H1 (cell line): ENCODE results near the gene SNAI1. TPM values are rescaled to one million over a fixed set of nuclear protein-coding genes. Genes with fewer than 3 reads are reported as not detected.

Experiments
- CTCF ChIA-PET: fragments of 300-600 bp; sonication (Branson Sonifier 250); formaldehyde crosslinking; loops from one replicate; lab custom pipeline; 2021; ENCODE audit not compliant: partially characterized antibody; lab: Charles Lee
- POLR2A ChIA-PET: fragments of 300-600 bp; sonication (Branson Sonifier 250); formaldehyde crosslinking; loops from one replicate; lab custom pipeline; 2021; ENCODE audit warnings: inconsistent platforms; ENCODE audit not compliant: partially characterized antibody; lab: Charles Lee
- DNase-seq, 2 experiments: peaks; one replicate each; pipeline versions ENCODE4 v3.0.0 to v3.0.0-alpha.2; 2010 to 2022; ENCODE audit warnings: low spot score in 2 of 2, low read depth in 1 of 2, mixed read lengths in 1 of 2
- FAIRE-seq: peaks from 2 replicates; lab custom pipeline; 2011; peaks lifted over from hg19 to GRCh38; lab: Jason Lieb, UNC
- H2AFZ ChIP-seq: 2 replicates; pipeline ENCODE4 v1.8.1; 2012; ENCODE audit warnings: low read length, inconsistent platforms
- H2AK5ac ChIP-seq: 2 replicates; pipeline ENCODE4 v1.6.1; 2013; ENCODE audit warnings: low read depth, low read length
- H2BK120ac ChIP-seq: replicated peaks from 2 replicates; pipeline ENCODE3; 2013; ENCODE audit warnings: low read depth, low read length, inconsistent platforms
- H2BK12ac ChIP-seq: 2 replicates; pipeline ENCODE4 v1.6.1; 2013; ENCODE audit warnings: low read depth, low read length
- H2BK15ac ChIP-seq: 2 replicates; pipeline ENCODE4 v1.6.1; 2013; ENCODE audit warnings: low read length
- H2BK20ac ChIP-seq: 2 replicates; pipeline ENCODE4 v1.6.1; 2013; ENCODE audit warnings: low read length
- H2BK5ac ChIP-seq: 2 replicates; pipeline ENCODE4 v1.6.1; 2013; ENCODE audit warnings: low read depth, low read length
- H3K14ac ChIP-seq: 2 replicates; pipeline ENCODE4 v1.6.1; 2013; ENCODE audit warnings: inconsistent platforms; ENCODE audit not compliant: insufficient read length
- H3K18ac ChIP-seq: 2 replicates; pipeline ENCODE4 v1.6.1; 2013; ENCODE audit warnings: low read length; ENCODE audit errors: extremely low read depth
- H3K23ac ChIP-seq: 2 replicates; pipeline ENCODE4 v1.6.1; 2013; ENCODE audit warnings: inconsistent platforms; ENCODE audit not compliant: insufficient read length
- H3K23me2 ChIP-seq: 2 replicates; pipeline ENCODE4 v1.6.1; 2013; ENCODE audit warnings: low read depth, low read length
- H3K27ac ChIP-seq: 2 replicates; pipeline ENCODE4 v1.6.1; 2011; ENCODE audit warnings: low read depth, low read length, inconsistent platforms
- H3K27me3 ChIP-seq, 4 experiments: replicated peaks in 1 of 4; 1 replicate in 1 of 4; 2 replicates in 3 of 4; pipeline versions ENCODE4 v1.6.1 to v1.8.1; 2011 to 2013; ENCODE audit warnings: low read length in 3 of 4, mild to moderate bottlenecking in 3 of 4, inconsistent platforms in 2 of 4, mixed read lengths in 2 of 4, moderate library complexity in 1 of 4; ENCODE audit not compliant: control insufficient read depth in 3 of 4, insufficient read depth in 3 of 4; ENCODE audit errors: extremely low read depth in 1 of 4
- H3K36me3 ChIP-seq, 4 experiments: 2 replicates each; pipeline versions ENCODE4 v1.6.1 to v1.8.1; 2011 to 2013; ENCODE audit warnings: mild to moderate bottlenecking in 4 of 4, low read length in 3 of 4, moderate library complexity in 2 of 4, control low read depth in 1 of 4, inconsistent platforms in 1 of 4; ENCODE audit not compliant: insufficient read depth in 4 of 4, control insufficient read depth in 2 of 4
- H3K4ac ChIP-seq: replicated peaks from 2 replicates; pipeline ENCODE3; 2013; ENCODE audit warnings: low read length, low read depth, mixed read lengths, inconsistent platforms; ENCODE audit not compliant: insufficient read length
- H3K4me1 ChIP-seq, 4 experiments: replicated peaks in 1 of 4; 1 replicate in 1 of 4; 2 replicates in 3 of 4; pipeline versions ENCODE4 v1.6.1 to v1.8.1; 2011 to 2013; ENCODE audit warnings: low read length in 3 of 4, inconsistent platforms in 2 of 4, mixed read lengths in 1 of 4; ENCODE audit not compliant: insufficient read depth in 4 of 4, control insufficient read depth in 3 of 4
- H3K4me2 ChIP-seq, 2 experiments: 2 replicates each; pipeline versions ENCODE4 v1.6.1 to v1.8.1; 2011 to 2013; ENCODE audit warnings: low read depth in 2 of 2, low read length in 2 of 2, control low read depth in 1 of 2, inconsistent platforms in 1 of 2, mild to moderate bottlenecking in 1 of 2; ENCODE audit not compliant: insufficient read depth in 1 of 2
- H3K4me3 ChIP-seq, 4 experiments: fragments of 200-600, 300-600 bp in 1 of 4; sonication (generic), shearing (Covaris generic), sonication (Bioruptor Twin) in 1 of 4; 2 replicates each; pipeline versions ENCODE4 v1.5.1 to v1.8.1; 2011 to 2016; ENCODE audit warnings: low read length in 4 of 4, low read depth in 3 of 4, control low read depth in 2 of 4, inconsistent platforms in 2 of 4, mild to moderate bottlenecking in 2 of 4, mixed read lengths in 1 of 4, moderate library complexity in 1 of 4; ENCODE audit not compliant: insufficient read depth in 2 of 4; ENCODE audit errors: extremely low read depth in 1 of 4
- H3K56ac ChIP-seq: replicated peaks from 2 replicates; pipeline ENCODE3; 2013; ENCODE audit warnings: low read depth, mild to moderate bottlenecking, mixed read lengths, low read length, inconsistent platforms; ENCODE audit not compliant: insufficient read length
- H3K79me1 ChIP-seq: 2 replicates; pipeline ENCODE4 v1.6.1; 2013; ENCODE audit warnings: low read depth, low read length, control low read depth
- H3K79me2 ChIP-seq, 2 experiments: 2 replicates each; pipeline versions ENCODE4 v1.6.1 to v1.8.1; 2012 to 2013; ENCODE audit warnings: low read length in 2 of 2, mild to moderate bottlenecking in 2 of 2, inconsistent platforms in 1 of 2; ENCODE audit not compliant: insufficient read depth in 2 of 2, control insufficient read depth in 1 of 2
- H3K9ac ChIP-seq, 4 experiments: replicated peaks in 1 of 4; 1 replicate in 1 of 4; 2 replicates in 3 of 4; pipeline versions ENCODE4 v1.6.1 to v1.8.1; 2011 to 2013; ENCODE audit warnings: low read depth in 3 of 4, low read length in 3 of 4, control low read depth in 2 of 4, mild to moderate bottlenecking in 2 of 4, moderate library complexity in 2 of 4, inconsistent platforms in 1 of 4; ENCODE audit errors: extremely low read depth in 1 of 4
- H3K9me3 ChIP-seq, 2 experiments: 2 replicates each; pipeline versions ENCODE4 v1.6.1 to v1.8.1; 2012 to 2013; ENCODE audit warnings: mild to moderate bottlenecking in 2 of 2, moderate library complexity in 2 of 2, control low read depth in 1 of 2, inconsistent platforms in 1 of 2, low read depth in 1 of 2, low read length in 1 of 2, mixed read lengths in 1 of 2; ENCODE audit not compliant: insufficient read depth in 2 of 2
- H4K20me1 ChIP-seq, 2 experiments: replicated peaks in 1 of 2; 2 replicates each; pipeline versions ENCODE3 to v1.8.1; 2011 to 2013; ENCODE audit warnings: inconsistent platforms in 2 of 2, low read length in 2 of 2, mild to moderate bottlenecking in 1 of 2; ENCODE audit not compliant: insufficient read depth in 2 of 2, control insufficient read depth in 1 of 2
- H4K5ac ChIP-seq: 2 replicates; pipeline ENCODE4 v1.6.1; 2013; ENCODE audit warnings: low read length, low read depth, mixed read lengths, inconsistent platforms; ENCODE audit not compliant: insufficient read length
- H4K8ac ChIP-seq: 2 replicates; pipeline ENCODE4 v1.8.0; 2013; ENCODE audit warnings: mild to moderate bottlenecking, moderate library complexity, low read length, inconsistent platforms; ENCODE audit not compliant: insufficient read depth; ENCODE audit errors: extremely low read depth
- H4K91ac ChIP-seq: replicated peaks from 2 replicates; pipeline ENCODE3; 2013; ENCODE audit warnings: low read length, mixed read lengths, inconsistent platforms; ENCODE audit not compliant: insufficient read length
- ASH2L ChIP-seq: fragments of 200-600, 300-600 bp; sonication (generic); IDR thresholded peaks from one replicate; pipeline ENCODE4 v1.7.1; 2017; ENCODE audit warnings: low read length
- CBX8 ChIP-seq: fragments of 300-800, 300-1000 bp; sonication (generic); IDR thresholded peaks from 2 replicates; pipeline ENCODE4 v1.7.1; 2016; ENCODE audit warnings: low read depth, low read length, borderline replicate concordance
- CREB1 ChIP-seq: IDR thresholded peaks from 2 replicates; pipeline ENCODE4 v1.6.1; 2012; ENCODE audit warnings: inconsistent platforms
- CTBP2 ChIP-seq: IDR thresholded peaks from 2 replicates; pipeline ENCODE4 v1.7.0; 2011; ENCODE audit warnings: borderline replicate concordance, mild to moderate bottlenecking, moderate library complexity, mixed read lengths, low read length; ENCODE audit not compliant: insufficient read depth, insufficient read length
- KDM5A ChIP-seq: fragments of 200-600 bp; IDR thresholded peaks from 2 replicates; pipeline ENCODE4 v1.7.1; 2012; ENCODE audit warnings: mild to moderate bottlenecking, low read length, inconsistent platforms, mixed read lengths
- NRF1 ChIP-seq: IDR thresholded peaks from 2 replicates; pipeline ENCODE4 v1.6.1; 2011; ENCODE audit warnings: mild to moderate bottlenecking, low read depth, low read length, improper control_type of control experiment
- SAP30 ChIP-seq: fragments of 300-600 bp; sonication (generic); IDR thresholded peaks from 2 replicates; pipeline ENCODE4 v1.7.1; 2012; ENCODE audit warnings: low read length, moderate library complexity, mild to moderate bottlenecking, inconsistent platforms; ENCODE audit not compliant: insufficient read depth, insufficient replicate concordance
- SIRT6 ChIP-seq: IDR thresholded peaks from one replicate; pipeline ENCODE4 v1.7.1; 2012; ENCODE audit warnings: low read length, inconsistent platforms
- SP4 ChIP-seq: IDR thresholded peaks from 2 replicates; pipeline ENCODE4 v1.6.1; 2012; ENCODE audit warnings: low read length, inconsistent platforms
- TAF1 ChIP-seq: IDR thresholded peaks from 2 replicates; pipeline ENCODE4 v1.6.1; 2011; ENCODE audit warnings: mild to moderate bottlenecking, low read depth, low read length
- WGBS, 2 experiments: shearing (Covaris generic) in 1 of 2; methylation state at CpG; one replicate each; pipeline versions ENCODE4 v1.1.6 to v1.1.7; 2013 to 2015; ENCODE audit warnings: low lambda C conversion rate in 2 of 2, mixed read lengths in 2 of 2, inconsistent platforms in 1 of 2, low coverage in 1 of 2, missing lambda C conversion rate in 1 of 2; ENCODE audit not compliant: insufficient replicate concordance in 2 of 2, insufficient coverage in 1 of 2, insufficient read length in 1 of 2; ENCODE audit errors: extremely low coverage in 1 of 2, missing lambda C conversion rate in 1 of 2; 5-methylcytosine and 5-hydroxymethylcytosine counted together
- polyA plus RNA-seq, 7 experiments: library from polyadenylated mRNA; depleted of rRNA in 3 of 7; stranded (reverse) in 5 of 7; unstranded in 2 of 7; fragments of >200 nt in 5 of 7; fragments of 200-250 nt in 2 of 7; gene quantifications; 1 replicate in 5 of 7; 2 replicates in 1 of 7; 4 replicates in 1 of 7; pipeline versions ENCODE4 v1.2.1 to v1.2.3, GENCODE V29; 2011 to 2013; ENCODE audit warnings: missing spikeins in 2 of 7, mixed read lengths in 2 of 7
- total RNA-seq: library from RNA; stranded (reverse); fragmentation: NEBNext Ultra II Directional; extraction: Animal tissue kit (Norgen Biotek cat#: 25700); gene quantifications from 2 replicates; pipeline ENCODE4 v1.2.1, GENCODE V29; 2021
- TF ChIP-seq, protein P1 (sequence below): IDR thresholded peaks from 2 replicates; pipeline ENCODE4 v1.6.1; 2012; ENCODE audit warnings: inconsistent platforms

Gene SNAI1
- total and polyA plus RNA-seq, 2 of the 8 experiments (the other 6 are each of a cell fraction or from before 2014, with no cell fraction given): 6.5 to 8.0 TPM

GRCh38 chr20:49969946-49970345 lies 12.8 kb upstream of the SNAI1 start:
- H3K4ac ChIP-seq: no peak overlapping the region
- no peak overlapping the region for H3K23ac ChIP-seq
- no peaks in the 10 kb centered on the region for H3K23me2 ChIP-seq
- no peak overlapping the region for H3K14ac ChIP-seq
- H2BK12ac ChIP-seq: no peak overlapping the region
- no peaks in the 10 kb centered on the region for H3K27me3 ChIP-seq
- no peak overlapping the region for H3K4me3 ChIP-seq
- no peak overlapping the region for H3K27ac ChIP-seq
- no peak overlapping the region for H3K18ac ChIP-seq
- FAIRE-seq (no peak), DNase-seq (no peak)
- no peak overlapping the region; the same call in 1 of the 2 replicates for H2BK5ac ChIP-seq
- ChIA-PET CTCF (interaction anchor here (0.7 to 2.9 kb wide), 8 partner anchors 10 to 208 kb away, joined by 3 to 10 read pairs (median 6); no protein-coding TSS in a partner anchor), POLR2A (interaction anchor here (0.8 to 1.9 kb wide), 3 partner anchors 10 to 13 kb away, joined by 3 to 6 read pairs (median 5); no protein-coding TSS in a partner anchor)
- H3K36me3 ChIP-seq: no peaks in the 10 kb centered on the region
- no peak overlapping the region for H3K4me2 ChIP-seq
- no peak for TF ChIP-seq SIRT6
- no peak for TF ChIP-seq ASH2L
- no peak for TF ChIP-seq TAF1
- no peak for TF ChIP-seq KDM5A
- no peak for TF ChIP-seq SAP30
- TF ChIP-seq, protein P1, sequence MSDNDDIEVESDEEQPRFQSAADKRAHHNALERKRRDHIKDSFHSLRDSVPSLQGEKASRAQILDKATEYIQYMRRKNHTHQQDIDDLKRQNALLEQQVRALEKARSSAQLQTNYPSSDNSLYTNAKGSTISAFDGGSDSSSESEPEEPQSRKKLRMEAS: no peak
- no peak for TF ChIP-seq CTBP2
- TF ChIP-seq CBX8: no peak
- no peak for TF ChIP-seq CREB1
- TF ChIP-seq NRF1: no peak
- TF ChIP-seq SP4: no peak
- 82% methylated on average over 5 of the region's 5 CpGs; no CpG with 5 or more reads in 1 of the 2 experiments for WGBS, 2 experiments
- no peak overlapping the region for H2AK5ac ChIP-seq
- no peak overlapping the region for H4K8ac ChIP-seq
- H3K79me2 ChIP-seq: no peaks in the 10 kb centered on the region
- peak overlapping the region; percentile 36; the same call in 1 of the 2 replicates for H2BK15ac ChIP-seq
- no peak overlapping the region for H2AFZ ChIP-seq
- no peak overlapping the region for H4K91ac ChIP-seq
- no peaks in the 10 kb centered on the region for H3K79me1 ChIP-seq
- H4K20me1 ChIP-seq: no peaks in the 10 kb centered on the region
- H4K5ac ChIP-seq: no peak overlapping the region
- no peak overlapping the region for H3K56ac ChIP-seq
- no peaks in the 10 kb centered on the region for H3K9me3 ChIP-seq
- H2BK20ac ChIP-seq: no peak overlapping the region
- no peak overlapping the region for H3K9ac ChIP-seq
- H3K4me1 ChIP-seq: peaks cover 0 to 7% (median 2%) of the 10 kb centered on the region in 4 experiments; a peak in 2 of 7 replicates
- no peak overlapping the region for H2BK120ac ChIP-seq
